HG02678 (cell line): ENCODE measurements around the gene ADK.
"Not testable (repeated sequence)": the region's sequence is repeated elsewhere in the genome, so short reads cannot be mapped to it uniquely, and the experiment has no call there.

Experiments
- ATAC-seq: cut with Tn5 transposase; IDR thresholded peaks from one replicate; pipeline ENCODE4 v1.9.1; 2021; ENCODE audit warnings: mild to moderate bottlenecking, moderate library complexity; ENCODE audit not compliant: unreplicated experiment

ADK gene

GRCh38 chr10:74460812-74461211 lies 309.8 kb downstream of the ADK start:
- no peak for ATAC-seq

- no peak for ATAC-seq
Observed at GRCh38 chr10:74474022-74474713, 323.1 kb downstream of the ADK start.

- not testable (repeated sequence) for ATAC-seq
Observed at GRCh38 chr10:74476162-74476706, 325.2 kb downstream of the ADK start.

GRCh38 chr10:74480778-74481177 lies 329.8 kb downstream of the ADK start:
- no peak for ATAC-seq

- ATAC-seq: no peak
Observed at GRCh38 chr10:74483356-74483755, 332.3 kb downstream of the ADK start.

- no peak for ATAC-seq
Observed at GRCh38 chr10:74485283-74485682, 334.3 kb downstream of the ADK start.

- ATAC-seq: no peak
Observed at GRCh38 chr10:74486659-74487058, 335.6 kb downstream of the ADK start.

GRCh38 chr10:74488907-74489306 lies 337.9 kb downstream of the ADK start:
- no peak for ATAC-seq

- ATAC-seq: no peak
Observed at GRCh38 chr10:74490551-74490950, 339.5 kb downstream of the ADK start.

GRCh38 chr10:74491014-74491413 lies 340.0 kb downstream of the ADK start:
- no peak for ATAC-seq

- ATAC-seq: not testable (repeated sequence)
Observed at GRCh38 chr10:74496276-74496675, 345.3 kb downstream of the ADK start.

GRCh38 chr10:74498664-74499063 lies 347.6 kb downstream of the ADK start:
- not testable (repeated sequence) for ATAC-seq

- ATAC-seq: no peak
Observed at GRCh38 chr10:74500026-74500704, 349.1 kb downstream of the ADK start.

- ATAC-seq: no peak
Observed at GRCh38 chr10:74500816-74501215, 349.8 kb downstream of the ADK start.

- ATAC-seq: no peak
Observed at GRCh38 chr10:74502963-74503608, 352.1 kb downstream of the ADK start.

GRCh38 chr10:74507951-74508350 lies 356.9 kb downstream of the ADK start:
- ATAC-seq: no peak

- no peak for ATAC-seq
Observed at GRCh38 chr10:74510594-74510993, 359.6 kb downstream of the ADK start.

GRCh38 chr10:74511051-74511450 lies 360.0 kb downstream of the ADK start:
- no peak for ATAC-seq

- no peak for ATAC-seq
Observed at GRCh38 chr10:74514322-74514721, 363.3 kb downstream of the ADK start.

- ATAC-seq: no peak
Observed at GRCh38 chr10:74518061-74518460, 367.0 kb downstream of the ADK start.

GRCh38 chr10:74521526-74521925 lies 370.5 kb downstream of the ADK start:
- ATAC-seq: no peak

- ATAC-seq: no peak
Observed at GRCh38 chr10:74523199-74523598, 372.2 kb downstream of the ADK start.
